ENCODE measurements around the gene CHAF1B.
A peak's percentile ranks its signal among the peaks of the same experiment; 100 is the strongest.
"Not testable (repeated sequence)": the region's sequence is repeated elsewhere in the genome, so short reads cannot be mapped to it uniquely, and the experiment has no call there.

Gene CHAF1B

GRCh38 chr21:36385233-36386030, at the start of gene CHAF1B:
Gene CHAF1B (plus strand): TSS chr21:36385392. CDS start chr21:36386137, 745 bp downstream.
- DNase-seq (ENCODE audit: low read depth): peak; percentile 75
- TF ChIP-seq CTCF (conservative IDR thresholded peaks at IDR 0.05; ENCODE audit: low read depth, low read length): no peak

GRCh38 chr21:36337099-36337509, 48.1 kb upstream of the CHAF1B start:
- DNase-seq (ENCODE audit: low read depth): peak; percentile 79
- TF ChIP-seq CTCF (conservative IDR thresholded peaks at IDR 0.05; ENCODE audit: low read depth, low read length): no peak
- no peak overlapping the region for H3K4me3 ChIP-seq (ENCODE audit: low read depth, low read length)

More at GRCh38 chr21:36385233-36386030, at the start of gene CHAF1B:
- H3K4me3 ChIP-seq (ENCODE audit: low read depth, low read length): peak within 1 kb of the TSS; percentile 64

- no peak overlapping the region for H3K4me3 ChIP-seq (ENCODE audit: low read depth, low read length)
- peak; percentile 47 for DNase-seq (ENCODE audit: low read depth)
- TF ChIP-seq CTCF (conservative IDR thresholded peaks at IDR 0.05; ENCODE audit: low read depth, low read length): no peak
These were observed 46.2 kb upstream of the CHAF1B start for GRCh38 chr21:36338975-36339374.

GRCh38 chr21:36342581-36342980, 42.6 kb upstream of the CHAF1B start:
- not testable (repeated sequence) for DNase-seq (ENCODE audit: low read depth); H3K4me3 ChIP-seq (ENCODE audit: low read depth, low read length)

- no peak for TF ChIP-seq CTCF (conservative IDR thresholded peaks at IDR 0.05; ENCODE audit: low read depth, low read length)
- no peak for DNase-seq (ENCODE audit: low read depth)
- no peak overlapping the region for H3K4me3 ChIP-seq (ENCODE audit: low read depth, low read length)
These were observed 40.3 kb upstream of the CHAF1B start for GRCh38 chr21:36344931-36345330.

- H3K4me3 ChIP-seq (ENCODE audit: low read depth, low read length): no peak overlapping the region
- no peak for TF ChIP-seq CTCF (conservative IDR thresholded peaks at IDR 0.05; ENCODE audit: low read depth, low read length)
- DNase-seq (ENCODE audit: low read depth): no peak
These were observed 37.8 kb upstream of the CHAF1B start for GRCh38 chr21:36347278-36347961.

- DNase-seq (ENCODE audit: low read depth): peak; percentile 22
- no peak overlapping the region for H3K4me3 ChIP-seq (ENCODE audit: low read depth, low read length)
- no peak for TF ChIP-seq CTCF (conservative IDR thresholded peaks at IDR 0.05; ENCODE audit: low read depth, low read length)
These were observed 37.2 kb upstream of the CHAF1B start for GRCh38 chr21:36347962-36348328.
